Erythroblast (primary cell): ENCODE results near the gene HSD17B1.

Experiments
- GATA1 ChIP-seq: IDR thresholded peaks from 2 replicates; pipeline ENCODE4 v1.6.1; 2011; ENCODE audit warnings: low read depth, mild to moderate bottlenecking, control low read depth, low read length, moderate library complexity
- POLR2A ChIP-seq: IDR thresholded peaks from 2 replicates; pipeline ENCODE4 v1.6.1; 2011; ENCODE audit warnings: mild to moderate bottlenecking, low read length

DNA sequence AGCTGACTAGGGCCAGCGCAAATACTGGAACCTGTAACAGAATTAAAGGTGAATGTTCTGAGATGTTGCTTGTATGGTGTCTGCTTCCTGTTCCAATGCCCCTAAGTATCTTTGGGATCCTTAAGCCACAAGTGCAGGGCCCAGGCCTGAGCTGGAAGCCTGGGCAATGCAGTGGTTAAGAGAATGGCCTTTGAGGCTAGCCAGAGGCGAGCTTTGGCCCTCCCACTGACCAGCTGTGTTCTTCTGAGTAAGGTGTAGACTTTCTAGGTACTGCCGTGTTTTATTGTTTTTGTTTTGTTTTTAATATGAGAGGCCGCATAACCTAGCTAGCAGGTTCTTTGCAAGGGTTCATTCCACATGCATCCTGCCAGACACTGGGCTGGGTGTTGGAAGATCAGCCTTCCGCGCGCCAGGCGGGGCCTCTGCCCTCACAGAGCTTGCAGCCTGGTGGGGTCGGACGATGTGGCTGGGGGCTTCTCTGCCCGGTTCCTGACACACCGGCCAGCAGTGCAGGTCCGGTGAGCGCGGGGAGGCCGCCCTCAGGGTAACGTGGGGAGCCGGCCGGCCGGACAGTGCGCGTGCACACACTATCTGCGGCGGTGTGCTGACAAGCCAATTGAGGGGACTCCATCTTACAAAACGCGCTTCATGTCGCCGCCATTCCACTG, 13.6 kb downstream of the HSD17B1 start:
- TF ChIP-seq POLR2A (no peak), GATA1 (no peak)
